DMS79 (cell line): ENCODE measurements around the gene DDO.
"Not testable (repeated sequence)": the region's sequence is repeated elsewhere in the genome, so short reads cannot be mapped to it uniquely, and the experiment has no call there.

Experiments
- DNase-seq: peaks from one replicate; lab custom pipeline; 2025; lab: John Stamatoyannopoulos, UW

DDO gene

GRCh38 chr6:110415086-110415916 lies at the start of gene DDO:
TSS of gene DDO (minus strand) at chr6:110415575. CDS start at chr6:110413462, 2,113 bp downstream.
- no peak for DNase-seq

GRCh38 chr6:110462884-110463481 lies 47.6 kb upstream of the DDO start:
- no peak for DNase-seq

GRCh38 chr6:110461376-110461775 lies 46.0 kb upstream of the DDO start:
- no peak for DNase-seq

- no peak for DNase-seq
These were observed 43.8 kb upstream of the DDO start for GRCh38 chr6:110459137-110459536.

- no peak for DNase-seq
These were observed 43.1 kb upstream of the DDO start for GRCh38 chr6:110458476-110458875.

- DNase-seq = not testable (repeated sequence)
These were observed 42.3 kb upstream of the DDO start for GRCh38 chr6:110457567-110458175.

- DNase-seq = no peak
These were observed 41.3 kb upstream of the DDO start for GRCh38 chr6:110456694-110457093.

GRCh38 chr6:110449541-110449895 lies 34.1 kb upstream of the DDO start:
- DNase-seq = no peak

GRCh38 chr6:110448846-110449540 lies 33.6 kb upstream of the DDO start:
- DNase-seq = no peak

GRCh38 chr6:110447761-110448160 lies 32.4 kb upstream of the DDO start:
- DNase-seq = no peak

GRCh38 chr6:110446405-110446804 lies 31.0 kb upstream of the DDO start:
- no peak for DNase-seq

GRCh38 chr6:110440026-110440425 lies 24.7 kb upstream of the DDO start:
- no peak for DNase-seq

- DNase-seq = no peak
These were observed 24.0 kb upstream of the DDO start for GRCh38 chr6:110439356-110439755.

GRCh38 chr6:110434961-110435602 lies 19.7 kb upstream of the DDO start:
- no peak for DNase-seq

- DNase-seq = no peak
These were observed 17.0 kb upstream of the DDO start for GRCh38 chr6:110432285-110432900.

GRCh38 chr6:110430741-110431140 lies 15.4 kb upstream of the DDO start:
- no peak for DNase-seq

- peak; percentile 23 for DNase-seq
These were observed 14.9 kb upstream of the DDO start for GRCh38 chr6:110430236-110430635.

- no peak for DNase-seq
These were observed 12.8 kb upstream of the DDO start for GRCh38 chr6:110428153-110428552.

- DNase-seq = no peak
These were observed 10.4 kb upstream of the DDO start for GRCh38 chr6:110425816-110426215.

GRCh38 chr6:110422444-110422822 lies 7.1 kb upstream of the DDO start:
- no peak for DNase-seq

GRCh38 chr6:110421749-110422443 lies 6.5 kb upstream of the DDO start:
- DNase-seq = no peak
